Tibial nerve (tissue), 4 donors: Measurements from ENCODE around the gene LTB4R2. TPM values are rescaled to one million over a fixed set of nuclear protein-coding genes. Genes with fewer than 3 reads are reported as not detected.

ENCODE experiments used
- DNase-seq, 2 donors: peaks; one replicate each; pipeline ENCODE4 v3.0.0-alpha.2; 2019; ENCODE audit warnings: low spot score in 2 of 2
- H3K27ac ChIP-seq, 4 donors: fragments of 200-600 bp; sonication (generic) in 3 of 4; one replicate each; pipeline ENCODE4 v1.5.1; 2017 to 2019; ENCODE audit warnings: mild to moderate bottlenecking in 1 of 4
- H3K27me3 ChIP-seq, 2 donors: fragments of 200-600 bp; sonication (generic) in 1 of 2; one replicate each; pipeline versions ENCODE4 v1.5.1 to v1.6.0; 2017 to 2019
- H3K36me3 ChIP-seq, 3 donors: fragments of 200-600 bp; sonication (generic); one replicate each; pipeline ENCODE4 v1.5.1; 2018 to 2019
- H3K4me1 ChIP-seq, 4 donors: fragments of 200-600 bp; sonication (generic) in 3 of 4; one replicate each; pipeline ENCODE4 v1.5.1; 2017 to 2019
- H3K4me3 ChIP-seq, 4 donors: fragments of 200-600 bp; sonication (generic) in 3 of 4; one replicate each; pipeline ENCODE4 v1.5.1; 2017 to 2019; ENCODE audit warnings: mild to moderate bottlenecking in 1 of 4, moderate library complexity in 1 of 4
- H3K9me3 ChIP-seq, 4 donors: fragments of 200-600 bp; sonication (generic) in 3 of 4; one replicate each; pipeline ENCODE4 v1.5.1; 2017 to 2019
- CTCF ChIP-seq, 5 experiments: fragments of 200-600 bp in 3 of 5; fragments of 450-650 bp in 2 of 5; sonication (generic) in 3 of 5; IDR thresholded peaks; one replicate each; pipeline ENCODE4 v1.5.1; 2016 to 2019; ENCODE audit warnings: antibody characterized with exemption in 5 of 5, mild to moderate bottlenecking in 3 of 5, moderate library complexity in 2 of 5
- EP300 ChIP-seq, 2 donors: sonication (generic); formaldehyde crosslinking; IDR thresholded peaks; one replicate each; pipeline ENCODE4 v1.6.1; 2017; ENCODE audit warnings: antibody characterized with exemption in 2 of 2, mild to moderate bottlenecking in 1 of 2
- POLR2A ChIP-seq, 2 donors: fragments of 450-650 bp; IDR thresholded peaks; one replicate each; pipeline ENCODE4 v1.6.1; 2017; ENCODE audit warnings: antibody characterized with exemption in 2 of 2, mild to moderate bottlenecking in 2 of 2, moderate library complexity in 2 of 2
- WGBS, 2 donors: methylation state at CpG; one replicate each; pipeline ENCODE4 v1.1.5; 2018; 5-methylcytosine and 5-hydroxymethylcytosine counted together
- total RNA-seq, 4 donors: library from RNA; depleted of rRNA; stranded (reverse); fragments of >200 nt; gene quantifications; one replicate each; pipeline ENCODE4 v1.1.0, GENCODE V29; 2016

The LTB4R2 gene
- total RNA-seq, 4 donors from 2014 or later, result 15.5 to 31.5 (median 20.2) TPM

- Histone ChIP-seq H3K27me3 (no peaks in the 10 kb centered on the region), H3K4me1 (peaks cover 0 to 14% (median 6%) of the 10 kb centered on the region in 4 donors), H3K9me3 (no peaks in the 10 kb centered on the region), H3K27ac (no peak overlapping the region), H3K36me3 (peaks cover 0 to 71% (median 4%) of the 10 kb centered on the region in 3 donors), H3K4me3 (no peak overlapping the region)
- WGBS, 2 donors, result 86 to 89% methylated on average over 8 to 9 of the region's 9 CpGs
- TF ChIP-seq CTCF (IDR thresholded peaks at IDR 0.05) (no peak), EP300 (IDR thresholded peaks at IDR 0.05) (no peak), POLR2A (IDR thresholded peaks at IDR 0.05) (no peak)
- no peak for DNase-seq
These were observed 42.4 kb upstream of the LTB4R2 start for GRCh38 chr14:24267516-24267915.

- H3K27me3 ChIP-seq, result no peaks in the 10 kb centered on the region
- no peak overlapping the region for H3K27ac ChIP-seq
- DNase-seq, result no peak
- H3K36me3 ChIP-seq, result peaks cover 0 to 70% (median 4%) of the 10 kb centered on the region in 3 donors
- TF ChIP-seq CTCF (IDR thresholded peaks at IDR 0.05), result no peak
- no peak for TF ChIP-seq EP300 (IDR thresholded peaks at IDR 0.05)
- WGBS, 2 donors, result 91 to 94% methylated on average over 9 of the region's 9 CpGs
- H3K4me1 ChIP-seq, result peaks cover 0 to 17% (median 6%) of the 10 kb centered on the region in 4 donors
- no peak overlapping the region for H3K4me3 ChIP-seq
- no peaks in the 10 kb centered on the region for H3K9me3 ChIP-seq
These were observed 41.7 kb upstream of the LTB4R2 start for GRCh38 chr14:24268225-24268624.

- H3K4me3 ChIP-seq, result no peak overlapping the region
- no peaks in the 10 kb centered on the region for H3K27me3 ChIP-seq
- peaks cover 0 to 59% (median 4%) of the 10 kb centered on the region in 3 donors for H3K36me3 ChIP-seq
- H3K4me1 ChIP-seq, result peaks cover 0 to 19% (median 8%) of the 10 kb centered on the region in 4 donors
- H3K27ac ChIP-seq, result no peak overlapping the region
- no peaks in the 10 kb centered on the region for H3K9me3 ChIP-seq
- DNase-seq, result no peak
- TF ChIP-seq CTCF (IDR thresholded peaks at IDR 0.05), result no peak
- no peak for TF ChIP-seq POLR2A (IDR thresholded peaks at IDR 0.05)
- TF ChIP-seq EP300 (IDR thresholded peaks at IDR 0.05), result no peak
- 89 to 92% methylated on average over 8 of the region's 8 CpGs for WGBS, 2 donors
These were observed 40.6 kb upstream of the LTB4R2 start for GRCh38 chr14:24269368-24269767.

GRCh38 chr14:24269910-24270536 lies 39.9 kb upstream of the LTB4R2 start:
- DNase-seq, result no peak
- no peaks in the 10 kb centered on the region for H3K27me3 ChIP-seq
- H3K4me3 ChIP-seq, result no peak overlapping the region
- H3K4me1 ChIP-seq, result peaks cover 0 to 19% (median 8%) of the 10 kb centered on the region in 4 donors
- H3K36me3 ChIP-seq, result peaks cover 0 to 52% (median 4%) of the 10 kb centered on the region in 3 donors
- no peaks in the 10 kb centered on the region for H3K9me3 ChIP-seq
- WGBS, 2 donors, result 93 to 97% methylated on average over 14 of the region's 14 CpGs
- TF ChIP-seq EP300 (IDR thresholded peaks at IDR 0.05), result no peak
- TF ChIP-seq POLR2A (IDR thresholded peaks at IDR 0.05), result no peak
- TF ChIP-seq CTCF (IDR thresholded peaks at IDR 0.05), result no peak
- H3K27ac ChIP-seq, result no peak overlapping the region

GRCh38 chr14:24270537-24271133 lies 39.3 kb upstream of the LTB4R2 start:
- H3K36me3 ChIP-seq, result peaks cover 0 to 46% (median 4%) of the 10 kb centered on the region in 3 donors
- DNase-seq, result no peak
- H3K4me1 ChIP-seq, result peaks cover 0 to 22% (median 8%) of the 10 kb centered on the region in 4 donors
- peak overlapping the region; percentile 77 to 99 (median 95) for H3K4me3 ChIP-seq
- 13 to 14% methylated on average over 11 to 12 of the region's 13 CpGs for whole genome bisulfite sequencing, 2 donors
- TF ChIP-seq CTCF (IDR thresholded peaks at IDR 0.05) (no peak), EP300 (IDR thresholded peaks at IDR 0.05) (no peak), POLR2A (IDR thresholded peaks at IDR 0.05) (no peak)
- H3K27me3 ChIP-seq, result no peaks in the 10 kb centered on the region
- peak overlapping the region; percentile 88 to 99 (median 99) for H3K27ac ChIP-seq
- no peaks in the 10 kb centered on the region for H3K9me3 ChIP-seq
